Measurements from ENCODE around the gene SFMBT2.

DNA sequence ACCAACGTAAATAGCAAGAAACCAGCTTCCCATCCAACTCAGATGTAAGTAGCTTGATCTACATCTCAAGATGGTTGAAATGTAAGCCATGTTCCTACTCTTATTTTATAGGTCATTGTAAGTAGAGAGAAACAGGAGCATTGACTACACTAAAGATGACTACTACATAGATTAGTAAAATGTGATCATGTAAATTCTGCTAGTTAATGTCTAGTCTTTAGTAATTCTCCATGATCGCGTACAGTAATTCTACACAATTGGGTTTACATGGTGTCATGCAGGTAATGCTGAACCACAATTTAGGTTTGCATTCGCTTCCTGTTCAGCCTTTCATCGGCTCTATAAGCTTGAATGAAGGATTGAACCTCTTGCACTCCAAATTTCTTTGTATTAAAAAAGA lies 14.9 kb upstream of the SFMBT2 start:
- TF ChIP-seq, protein P1, sequence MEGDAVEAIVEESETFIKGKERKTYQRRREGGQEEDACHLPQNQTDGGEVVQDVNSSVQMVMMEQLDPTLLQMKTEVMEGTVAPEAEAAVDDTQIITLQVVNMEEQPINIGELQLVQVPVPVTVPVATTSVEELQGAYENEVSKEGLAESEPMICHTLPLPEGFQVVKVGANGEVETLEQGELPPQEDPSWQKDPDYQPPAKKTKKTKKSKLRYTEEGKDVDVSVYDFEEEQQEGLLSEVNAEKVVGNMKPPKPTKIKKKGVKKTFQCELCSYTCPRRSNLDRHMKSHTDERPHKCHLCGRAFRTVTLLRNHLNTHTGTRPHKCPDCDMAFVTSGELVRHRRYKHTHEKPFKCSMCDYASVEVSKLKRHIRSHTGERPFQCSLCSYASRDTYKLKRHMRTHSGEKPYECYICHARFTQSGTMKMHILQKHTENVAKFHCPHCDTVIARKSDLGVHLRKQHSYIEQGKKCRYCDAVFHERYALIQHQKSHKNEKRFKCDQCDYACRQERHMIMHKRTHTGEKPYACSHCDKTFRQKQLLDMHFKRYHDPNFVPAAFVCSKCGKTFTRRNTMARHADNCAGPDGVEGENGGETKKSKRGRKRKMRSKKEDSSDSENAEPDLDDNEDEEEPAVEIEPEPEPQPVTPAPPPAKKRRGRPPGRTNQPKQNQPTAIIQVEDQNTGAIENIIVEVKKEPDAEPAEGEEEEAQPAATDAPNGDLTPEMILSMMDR (IDR thresholded peaks at IDR 0.05), result no peak
- TF ChIP-seq EP300 (IDR thresholded peaks at IDR 0.05), result no peak
- TF ChIP-seq POLR2A (IDR thresholded peaks at IDR 0.05), result no peak

Measured in suprapubic skin (tissue), 3 donors.